GM12878 (cell line): ENCODE results near the gene CCDC159. TPM values are rescaled to one million over a fixed set of nuclear protein-coding genes. Genes with fewer than 3 reads are reported as not detected.

Source experiments
- ATAC-seq: fragments of 200-7000 bp; cut with Tn5 transposase; 3 replicates; pipeline ENCODE4 v1.9.1; 2020; ENCODE audit warnings: mild to moderate bottlenecking, moderate library complexity
- BruUV-seq: library from RNA; stranded (reverse); fragments of 400-500 nt; replicated peaks from 2 replicates; lab custom pipeline; 2021; lab: Mats Ljungman, UMichigan
- CTCF ChIA-PET: fragments of 300-600 bp; sonication (Branson Sonifier 250); formaldehyde crosslinking; extraction: SDS; loops from one replicate; lab custom pipeline; 2021; ENCODE audit warnings: inconsistent platforms; lab: Yijun Ruan, JAX
- POLR2A ChIA-PET: fragments of 350-600 bp; formaldehyde crosslinking; extraction: SDS; loops from one replicate; lab custom pipeline; 2021; ENCODE audit warnings: inconsistent platforms; lab: Charles Lee
- RAD21 ChIA-PET: fragments of 300-600 bp; sonication (Branson Sonifier 250); formaldehyde crosslinking; loops from one replicate; lab custom pipeline; 2023; ENCODE audit warnings: antibody characterized with exemption; ENCODE audit not compliant: unreplicated experiment; lab: Charles Lee
- SMC1A ChIA-PET: fragments of 300-600 bp; sonication (Branson Sonifier 250); formaldehyde crosslinking; loops from one replicate; lab custom pipeline; 2023; ENCODE audit not compliant: unreplicated experiment, uncharacterized antibody; lab: Charles Lee
- DNase-seq: peaks from one replicate; pipeline ENCODE4 v3.0.0-alpha.2; 2011; ENCODE audit warnings: low read depth, low spot score
- FAIRE-seq: peaks from 3 replicates; lab custom pipeline; 2011; peaks lifted over from hg19 to GRCh38; lab: Jason Lieb, UNC
- H2AFZ ChIP-seq: 2 replicates; pipeline ENCODE4 v1.6.0; 2011; ENCODE audit warnings: low read depth, low read length, control low read depth; ENCODE audit not compliant: control insufficient read depth
- H3K27ac ChIP-seq: 2 replicates; pipeline ENCODE4 v1.5.1; 2011; ENCODE audit warnings: control low read depth; ENCODE audit not compliant: control insufficient read depth, insufficient read depth
- H3K27me3 ChIP-seq, 2 experiments: replicated peaks in 1 of 2; 2 replicates each; pipeline versions ENCODE4 v1.6.0 to v1.6.1; 2011; ENCODE audit warnings: low read length in 1 of 2; ENCODE audit not compliant: control insufficient read depth in 2 of 2, insufficient read depth in 2 of 2
- H3K36me3 ChIP-seq, 2 experiments: 2 replicates each; pipeline ENCODE4 v1.5.1; 2011; ENCODE audit warnings: low read length in 1 of 2; ENCODE audit not compliant: control insufficient read depth in 2 of 2, insufficient read depth in 2 of 2
- H3K4me1 ChIP-seq: 2 replicates; pipeline ENCODE4 v1.6.1; 2011; ENCODE audit warnings: mild to moderate bottlenecking, low read length, moderate library complexity, mixed read lengths; ENCODE audit not compliant: control insufficient read depth, insufficient read depth
- H3K4me2 ChIP-seq: 2 replicates; pipeline ENCODE4 v1.6.0; 2011; ENCODE audit warnings: control low read depth; ENCODE audit not compliant: control insufficient read depth, insufficient read depth
- H3K4me3 ChIP-seq: fragments of 200-600 bp; sonication (generic); 2 replicates; pipeline ENCODE4 v1.5.1; 2016
- H3K79me2 ChIP-seq: 2 replicates; pipeline ENCODE4 v1.6.0; 2011; ENCODE audit warnings: low read length; ENCODE audit not compliant: control insufficient read depth, insufficient read depth
- H3K9ac ChIP-seq: 2 replicates; pipeline ENCODE4 v1.8.0; 2011; ENCODE audit warnings: low read length, control low read depth, mixed read lengths; ENCODE audit not compliant: control insufficient read depth, insufficient read depth
- H3K9me3 ChIP-seq: replicated peaks from 3 replicates; pipeline ENCODE4 v1.5.1; 2011; ENCODE audit warnings: mild to moderate bottlenecking, low read length; ENCODE audit not compliant: control insufficient read depth, insufficient read depth
- H4K20me1 ChIP-seq: 2 replicates; pipeline ENCODE4 v1.6.0; 2011; ENCODE audit not compliant: control insufficient read depth, insufficient read depth
- BHLHE40 ChIP-seq, 2 experiments: fragments of 450-650 bp in 1 of 2; IDR thresholded peaks; 2 replicates each; pipeline ENCODE4 v1.6.1; 2011 to 2017; ENCODE audit warnings: low read depth in 2 of 2, borderline replicate concordance in 1 of 2, improper control_type of control experiment in 1 of 2, low read length in 1 of 2, mild to moderate bottlenecking in 1 of 2
- STAT3 ChIP-seq: IDR thresholded peaks from 2 replicates; pipeline ENCODE4 v1.6.1; 2011; ENCODE audit warnings: low read depth, low read length, improper control_type of control experiment
- ZNF217 ChIP-seq: fragments of 450-650 bp; IDR thresholded peaks from 2 replicates; pipeline ENCODE4 v1.6.1; 2017; ENCODE audit warnings: antibody characterized with exemption, mild to moderate bottlenecking
- WGBS: methylation state at CpG from one replicate; pipeline ENCODE4 v1.1.6; 2016; ENCODE audit warnings: low lambda C conversion rate; ENCODE audit not compliant: insufficient replicate concordance, insufficient coverage; ENCODE audit errors: missing lambda C conversion rate; 5-methylcytosine and 5-hydroxymethylcytosine counted together
- in situ Hi-C: fragments of 300-500 bp; cut with MboI; formaldehyde crosslinking; loops from 9 replicates; pipeline ENCODE4 v1.14.3; 2018; ENCODE audit warnings: mixed read lengths
- intact Hi-C: fragments of 100-400 bp; cut with micrococcal nuclease; formaldehyde crosslinking; loops from one replicate; pipeline ENCODE4 v1.14.2; 2022; ENCODE audit not compliant: unreplicated experiment
- polyA plus RNA-seq, 11 experiments: library from polyadenylated mRNA; depleted of rRNA in 4 of 11; unstranded in 6 of 11; stranded (reverse) in 5 of 11; fragments of >200 nt; fragmentation: Nextera tagmentation in 4 of 11; fragmentation: Illumina TruSeq in 1 of 11; extraction: Ambion mirVana in 4 of 11; extraction: Trizol in 1 of 11; gene quantifications; 1 replicate in 1 of 11; 2 replicates in 10 of 11; pipeline versions ENCODE4 v1.2.1 to v1.2.3, GENCODE V29; 2011 to 2016; ENCODE audit warnings: inconsistent platforms in 2 of 11, missing spikeins in 2 of 11, low read depth in 1 of 11
- total RNA-seq, 4 experiments: library from RNA; depleted of rRNA in 3 of 4; stranded (reverse); fragments of >200 nt in 3 of 4; fragmentation: Illumina TruSeq in 1 of 4; extraction: Trizol in 1 of 4; gene quantifications; 2 replicates each; pipeline versions ENCODE4 v1.2.1 to v1.2.3, GENCODE V29; 2013 to 2021
- TF ChIP-seq, protein P1 (sequence below): fragments of 450-650 bp; IDR thresholded peaks from 2 replicates; pipeline ENCODE4 v1.6.1; 2017; ENCODE audit warnings: antibody characterized with exemption, mild to moderate bottlenecking, moderate library complexity
- TF ChIP-seq, protein P2 (sequence below): IDR thresholded peaks from 2 replicates; pipeline ENCODE4 v1.6.1; 2011; ENCODE audit warnings: low read depth, low read length, improper control_type of control experiment, borderline replicate concordance
- TF ChIP-seq, protein P3 (sequence below): IDR thresholded peaks from 2 replicates; pipeline ENCODE4 v1.6.1; 2011; ENCODE audit warnings: borderline replicate concordance, low read depth, mild to moderate bottlenecking, moderate library complexity, low read length; ENCODE audit not compliant: insufficient read depth, poor library complexity, severe bottlenecking

CCDC159 gene
- total and polyA plus RNA-seq, 10 of the 15 experiments (the other 5 are each of a cell fraction or from before 2014, with no cell fraction given), result 0.61 to 14.7 (median 10.1) TPM

DNA sequence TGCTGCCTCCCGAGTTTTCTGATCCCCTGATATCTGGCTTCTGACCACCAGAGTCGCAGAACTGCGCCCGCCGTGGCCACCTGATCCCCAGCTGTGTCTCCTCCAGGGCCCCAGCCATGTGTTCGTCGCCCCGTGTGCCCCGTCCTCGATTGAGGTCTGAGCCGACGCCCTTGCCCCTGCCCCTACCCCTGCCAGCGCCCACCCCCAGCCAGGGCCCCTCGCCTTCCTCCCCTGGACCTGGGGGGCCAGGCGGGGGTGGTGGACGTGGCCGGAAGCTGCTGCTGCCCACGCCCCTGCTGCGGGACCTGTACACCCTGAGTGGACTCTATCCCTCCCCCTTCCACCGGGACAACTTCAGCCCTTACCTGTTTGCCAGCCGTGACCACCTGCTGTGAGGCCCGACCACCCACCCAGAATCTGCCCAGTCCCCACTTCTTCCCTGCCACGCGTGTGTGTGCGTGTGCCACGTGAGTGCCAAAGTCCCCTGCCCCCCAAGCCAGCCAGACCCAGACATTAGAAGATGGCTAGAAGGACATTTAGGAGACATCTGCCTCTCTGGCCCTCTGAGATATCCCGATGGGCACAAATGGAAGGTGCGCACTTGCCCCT is 18.1 kb downstream of the CCDC159 start (continued):
- TF ChIP-seq BHLHE40 (IDR thresholded peaks at IDR 0.05; ENCODE audit: borderline replicate concordance in 1 of 2, low read depth in 2 of 2, low read length in 1 of 2), result no peak
- TF ChIP-seq, protein P1, sequence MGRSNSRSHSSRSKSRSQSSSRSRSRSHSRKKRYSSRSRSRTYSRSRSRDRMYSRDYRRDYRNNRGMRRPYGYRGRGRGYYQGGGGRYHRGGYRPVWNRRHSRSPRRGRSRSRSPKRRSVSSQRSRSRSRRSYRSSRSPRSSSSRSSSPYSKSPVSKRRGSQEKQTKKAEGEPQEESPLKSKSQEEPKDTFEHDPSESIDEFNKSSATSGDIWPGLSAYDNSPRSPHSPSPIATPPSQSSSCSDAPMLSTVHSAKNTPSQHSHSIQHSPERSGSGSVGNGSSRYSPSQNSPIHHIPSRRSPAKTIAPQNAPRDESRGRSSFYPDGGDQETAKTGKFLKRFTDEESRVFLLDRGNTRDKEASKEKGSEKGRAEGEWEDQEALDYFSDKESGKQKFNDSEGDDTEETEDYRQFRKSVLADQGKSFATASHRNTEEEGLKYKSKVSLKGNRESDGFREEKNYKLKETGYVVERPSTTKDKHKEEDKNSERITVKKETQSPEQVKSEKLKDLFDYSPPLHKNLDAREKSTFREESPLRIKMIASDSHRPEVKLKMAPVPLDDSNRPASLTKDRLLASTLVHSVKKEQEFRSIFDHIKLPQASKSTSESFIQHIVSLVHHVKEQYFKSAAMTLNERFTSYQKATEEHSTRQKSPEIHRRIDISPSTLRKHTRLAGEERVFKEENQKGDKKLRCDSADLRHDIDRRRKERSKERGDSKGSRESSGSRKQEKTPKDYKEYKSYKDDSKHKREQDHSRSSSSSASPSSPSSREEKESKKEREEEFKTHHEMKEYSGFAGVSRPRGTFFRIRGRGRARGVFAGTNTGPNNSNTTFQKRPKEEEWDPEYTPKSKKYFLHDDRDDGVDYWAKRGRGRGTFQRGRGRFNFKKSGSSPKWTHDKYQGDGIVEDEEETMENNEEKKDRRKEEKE, result no peak
- TF ChIP-seq, protein P2, sequence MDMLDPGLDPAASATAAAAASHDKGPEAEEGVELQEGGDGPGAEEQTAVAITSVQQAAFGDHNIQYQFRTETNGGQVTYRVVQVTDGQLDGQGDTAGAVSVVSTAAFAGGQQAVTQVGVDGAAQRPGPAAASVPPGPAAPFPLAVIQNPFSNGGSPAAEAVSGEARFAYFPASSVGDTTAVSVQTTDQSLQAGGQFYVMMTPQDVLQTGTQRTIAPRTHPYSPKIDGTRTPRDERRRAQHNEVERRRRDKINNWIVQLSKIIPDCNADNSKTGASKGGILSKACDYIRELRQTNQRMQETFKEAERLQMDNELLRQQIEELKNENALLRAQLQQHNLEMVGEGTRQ, result no peak
- TF ChIP-seq ZNF217, result no peak

DNA sequence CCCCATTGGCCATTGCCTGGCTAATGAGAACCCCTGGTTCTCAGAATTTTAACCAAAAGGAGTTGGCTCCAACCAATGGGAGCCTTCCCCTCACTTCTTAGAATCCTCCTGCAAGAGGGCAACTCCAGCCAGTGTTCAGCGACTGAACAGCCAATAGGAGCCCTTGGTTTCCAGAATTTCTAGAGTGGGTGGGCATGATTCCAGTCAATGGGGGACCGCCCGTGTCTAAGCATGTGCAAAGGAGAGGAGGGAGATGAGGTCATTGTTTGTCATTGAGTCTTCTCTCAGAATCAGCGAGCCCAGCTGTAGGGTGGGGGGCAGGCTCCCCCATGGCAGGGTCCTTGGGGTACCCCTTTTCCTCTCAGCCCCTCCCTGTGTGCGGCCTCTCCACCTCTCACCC is 18.6 kb downstream of the CCDC159 start:
- no peak overlapping the region for H3K9ac ChIP-seq
- CTCF ChIA-PET, result interaction anchor here (1.3 kb wide), 1 partner anchor 13 kb away, joined by 3 read pairs; no protein-coding TSS in a partner anchor
- H3K4me2 ChIP-seq, result no peak overlapping the region
- H3K27ac ChIP-seq, result no peak overlapping the region
- WGBS, result 67% methylated on average over 5 of the region's 5 CpGs
- FAIRE-seq (no peak), ATAC-seq (no peak), DNase-seq (no peak)
- RAD21 ChIA-PET, result no interaction called here
- TF ChIP-seq, protein P3, sequence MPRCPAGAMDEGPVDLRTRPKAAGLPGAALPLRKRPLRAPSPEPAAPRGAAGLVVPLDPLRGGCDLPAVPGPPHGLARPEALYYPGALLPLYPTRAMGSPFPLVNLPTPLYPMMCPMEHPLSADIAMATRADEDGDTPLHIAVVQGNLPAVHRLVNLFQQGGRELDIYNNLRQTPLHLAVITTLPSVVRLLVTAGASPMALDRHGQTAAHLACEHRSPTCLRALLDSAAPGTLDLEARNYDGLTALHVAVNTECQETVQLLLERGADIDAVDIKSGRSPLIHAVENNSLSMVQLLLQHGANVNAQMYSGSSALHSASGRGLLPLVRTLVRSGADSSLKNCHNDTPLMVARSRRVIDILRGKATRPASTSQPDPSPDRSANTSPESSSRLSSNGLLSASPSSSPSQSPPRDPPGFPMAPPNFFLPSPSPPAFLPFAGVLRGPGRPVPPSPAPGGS, result peak; percentile 73
- TF ChIP-seq STAT3, result no peak
- SMC1A ChIA-PET, result no interaction called here
- H2AFZ ChIP-seq, result no peak overlapping the region
- no TSS peak for BruUV-seq
- no peaks in the 10 kb centered on the region for H3K4me1 ChIP-seq
- in situ Hi-C loops (no loop called here), intact Hi-C loops (no loop called here)
- POLR2A ChIA-PET, result no interaction called here
- no peaks in the 10 kb centered on the region for H3K9me3 ChIP-seq
- H3K27me3 ChIP-seq, result no peaks in the 10 kb centered on the region
- H3K4me3 ChIP-seq, result no peak overlapping the region
- H4K20me1 ChIP-seq, result no peaks in the 10 kb centered on the region
- no peaks in the 10 kb centered on the region for H3K36me3 ChIP-seq
- H3K79me2 ChIP-seq, result no peaks in the 10 kb centered on the region
